Retinal pigment epithelial cell (primary cell): ENCODE data around the gene TMEM236.

Experiments used
- DNase-seq: peaks from one replicate; pipeline ENCODE4 v3.0.0-alpha.2; 2010; ENCODE audit warnings: low read depth
- H3K4me3 ChIP-seq: 2 replicates; pipeline ENCODE4 v1.5.1; 2011; ENCODE audit warnings: mild to moderate bottlenecking, low read length, control low read depth, moderate library complexity
- CTCF ChIP-seq: conservative IDR thresholded peaks from 2 replicates; pipeline ENCODE4 v1.5.1; 2011; ENCODE audit warnings: low read depth, low read length, control low read depth, inconsistent platforms

The TMEM236 gene

GRCh38 chr10:17779784-17780183 is 27.8 kb downstream of the TMEM236 start:
- no peak for TF ChIP-seq CTCF
- no peak for DNase-seq
- H3K4me3 ChIP-seq, result no peak overlapping the region

- no peak for DNase-seq
- no peak for TF ChIP-seq CTCF
- H3K4me3 ChIP-seq, result no peak overlapping the region
Observed at GRCh38 chr10:17780727-17781126, 28.7 kb downstream of the TMEM236 start.

GRCh38 chr10:17781856-17782255 is 29.9 kb downstream of the TMEM236 start:
- H3K4me3 ChIP-seq, result no peak overlapping the region
- DNase-seq, result no peak
- no peak for TF ChIP-seq CTCF

- no peak overlapping the region for H3K4me3 ChIP-seq
- DNase-seq, result no peak
- no peak for TF ChIP-seq CTCF
Observed at GRCh38 chr10:17782921-17783665, 31.1 kb downstream of the TMEM236 start.

- DNase-seq, result no peak
- H3K4me3 ChIP-seq, result no peak overlapping the region
- no peak for TF ChIP-seq CTCF
Observed at GRCh38 chr10:17783751-17784150, 31.8 kb downstream of the TMEM236 start.

GRCh38 chr10:17784688-17785087 is 32.7 kb downstream of the TMEM236 start:
- DNase-seq, result no peak
- no peak for TF ChIP-seq CTCF
- no peak overlapping the region for H3K4me3 ChIP-seq

GRCh38 chr10:17785276-17785930 is 33.4 kb downstream of the TMEM236 start:
- no peak for TF ChIP-seq CTCF
- no peak for DNase-seq

More at GRCh38 chr10:17785276-17785930, 33.4 kb downstream of the TMEM236 start:
- H3K4me3 ChIP-seq, result no peak overlapping the region
